GM23248 (cell line): ENCODE results near the gene RAB3B.

Experiments
- EZH2 ChIP-seq: fragments of 200-600 bp; sonication (generic); IDR thresholded peaks from 2 replicates; pipeline ENCODE4 v1.6.1; 2018; ENCODE audit warnings: antibody characterized with exemption, mild to moderate bottlenecking; ENCODE audit not compliant: insufficient read depth, poor library complexity, severe bottlenecking
- EZH2phosphoT487 ChIP-seq: fragments of 200-600 bp; sonication (generic); IDR thresholded peaks from 2 replicates; pipeline ENCODE4 v1.6.1; 2018; ENCODE audit warnings: antibody characterized with exemption, moderate library complexity, mild to moderate bottlenecking, low read depth; ENCODE audit not compliant: insufficient read depth

GRCh38 chr1:51997974-51998382, 7.5 kb upstream of the RAB3B start:
- no peak for TF ChIP-seq EZH2
- no peak for TF ChIP-seq EZH2phosphoT487
